ENCODE measurements around the gene APPL1.
A peak's percentile ranks its signal among the peaks of the same experiment; 100 is the strongest.

Gene APPL1, protein sequence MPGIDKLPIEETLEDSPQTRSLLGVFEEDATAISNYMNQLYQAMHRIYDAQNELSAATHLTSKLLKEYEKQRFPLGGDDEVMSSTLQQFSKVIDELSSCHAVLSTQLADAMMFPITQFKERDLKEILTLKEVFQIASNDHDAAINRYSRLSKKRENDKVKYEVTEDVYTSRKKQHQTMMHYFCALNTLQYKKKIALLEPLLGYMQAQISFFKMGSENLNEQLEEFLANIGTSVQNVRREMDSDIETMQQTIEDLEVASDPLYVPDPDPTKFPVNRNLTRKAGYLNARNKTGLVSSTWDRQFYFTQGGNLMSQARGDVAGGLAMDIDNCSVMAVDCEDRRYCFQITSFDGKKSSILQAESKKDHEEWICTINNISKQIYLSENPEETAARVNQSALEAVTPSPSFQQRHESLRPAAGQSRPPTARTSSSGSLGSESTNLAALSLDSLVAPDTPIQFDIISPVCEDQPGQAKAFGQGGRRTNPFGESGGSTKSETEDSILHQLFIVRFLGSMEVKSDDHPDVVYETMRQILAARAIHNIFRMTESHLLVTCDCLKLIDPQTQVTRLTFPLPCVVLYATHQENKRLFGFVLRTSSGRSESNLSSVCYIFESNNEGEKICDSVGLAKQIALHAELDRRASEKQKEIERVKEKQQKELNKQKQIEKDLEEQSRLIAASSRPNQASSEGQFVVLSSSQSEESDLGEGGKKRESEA

DNA sequence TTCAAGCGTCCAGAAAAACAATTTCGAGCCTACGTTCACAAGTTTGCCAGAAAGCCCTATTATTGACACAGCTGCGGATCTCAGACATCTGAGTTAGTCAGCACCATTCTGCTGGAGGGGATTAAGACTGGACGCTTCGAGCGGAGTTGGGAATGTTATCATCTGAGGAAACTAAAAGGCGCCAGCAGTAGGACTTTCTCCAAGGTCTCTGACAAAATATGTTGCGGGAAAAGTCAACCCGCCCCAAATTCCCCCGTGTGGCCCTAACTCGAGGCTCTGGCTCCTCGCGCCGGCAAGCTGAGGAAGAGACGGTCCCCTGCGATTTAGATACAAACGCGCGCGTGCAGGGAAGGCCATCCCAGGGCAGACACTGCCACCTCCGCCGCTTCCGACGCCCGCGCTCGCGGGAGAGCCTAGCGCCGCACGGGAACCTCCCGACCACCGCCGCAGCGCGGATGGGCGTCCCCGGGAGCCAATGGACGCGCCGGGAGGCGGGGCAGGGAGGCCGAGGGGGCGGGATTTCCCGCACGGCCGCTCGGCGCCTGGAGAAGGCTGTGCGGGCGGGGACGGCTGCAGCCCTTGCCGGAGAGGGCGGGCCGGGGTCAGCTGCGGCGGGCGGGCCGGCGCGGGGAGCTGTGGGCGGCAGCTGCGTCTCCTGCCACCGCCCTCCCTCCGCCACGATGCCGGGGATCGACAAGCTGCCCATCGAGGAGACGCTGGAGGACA, at the start of gene APPL1:
Gene APPL1 (plus strand): TSS at position 526 of the 726 bp plus-strand sequence. CDS start 155 bp downstream, at position 681.
- DNase-seq: peak; percentile 88

DNA sequence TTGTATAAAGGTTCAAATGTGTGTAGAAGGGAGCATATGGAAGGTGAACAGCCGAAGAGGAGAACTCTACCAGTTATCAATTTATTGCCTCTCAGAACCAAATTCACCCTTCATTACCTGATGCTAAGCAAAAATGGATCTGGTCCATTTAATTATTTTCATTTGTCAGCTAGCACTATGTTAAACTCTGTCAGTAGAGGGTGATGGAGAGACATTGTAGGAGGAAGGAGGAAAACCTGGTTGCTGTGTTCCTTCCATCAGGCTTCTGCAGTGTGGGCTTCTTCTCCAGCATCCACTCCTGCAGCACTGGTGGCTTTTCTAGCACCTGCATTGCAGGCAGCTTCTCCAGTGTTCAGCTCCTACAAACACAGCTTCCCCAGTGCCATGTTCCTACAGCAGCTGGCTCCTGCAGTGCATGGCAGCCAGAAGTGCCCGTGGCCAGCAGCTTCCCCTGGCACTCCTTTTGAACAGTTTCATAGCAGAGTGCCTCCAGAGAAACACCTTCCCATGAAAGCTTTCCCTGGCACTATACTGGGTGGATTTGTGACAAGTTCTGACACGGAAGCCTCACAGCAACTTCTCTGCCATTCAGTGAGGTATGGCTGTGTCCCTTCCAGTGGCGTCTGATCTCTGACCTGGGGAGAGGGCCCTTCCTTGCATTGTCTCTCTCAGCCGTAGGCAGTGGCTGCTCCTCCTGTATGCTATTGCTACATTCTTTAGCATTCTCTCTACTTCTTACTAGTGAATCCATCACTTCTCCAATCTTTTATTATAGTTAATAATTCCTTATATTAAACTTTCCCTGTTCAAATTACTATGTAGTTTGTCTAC, 47.7 kb upstream of the APPL1 start:
- no peak for DNase-seq

DNA sequence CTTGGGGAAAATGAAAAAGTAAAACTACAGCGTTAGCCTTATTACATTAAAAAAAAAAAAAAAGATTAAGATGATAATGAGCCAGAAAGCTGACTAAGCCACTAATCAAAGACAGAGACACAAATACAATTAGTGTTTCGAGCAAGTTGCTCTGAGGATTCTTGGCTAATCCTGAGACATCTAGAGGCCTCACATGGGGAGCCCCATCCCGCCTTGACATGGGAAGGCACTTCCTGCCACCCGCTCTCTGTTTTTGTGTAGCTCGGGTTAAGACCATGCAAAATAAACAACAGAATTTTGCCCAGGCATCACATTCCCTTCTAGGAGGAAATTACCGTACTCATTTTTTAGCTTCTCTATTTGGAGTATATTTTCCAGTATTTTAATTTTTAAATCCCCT, 43.0 kb upstream of the APPL1 start:
- peak; percentile 63 for DNase-seq

DNA sequence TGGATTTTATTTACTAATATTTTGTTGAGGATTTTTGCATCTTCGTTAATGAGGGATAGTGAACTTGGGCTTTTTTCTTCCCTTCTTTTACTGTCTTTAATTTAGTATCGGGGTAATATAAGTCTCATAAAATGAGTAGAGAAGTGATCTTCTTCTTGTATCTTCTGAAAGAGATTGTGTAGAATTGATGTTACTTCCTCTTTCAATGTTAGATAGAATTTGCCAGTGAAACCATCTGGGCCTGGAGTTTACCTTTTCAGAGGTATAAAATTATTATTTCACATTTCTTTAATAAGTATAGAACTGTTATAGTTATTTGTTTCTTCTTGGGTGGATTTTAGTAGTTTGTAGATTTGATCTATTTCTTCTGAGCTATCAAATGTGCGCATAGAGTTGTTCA, 35.5 kb upstream of the APPL1 start:
- DNase-seq: no peak

DNA sequence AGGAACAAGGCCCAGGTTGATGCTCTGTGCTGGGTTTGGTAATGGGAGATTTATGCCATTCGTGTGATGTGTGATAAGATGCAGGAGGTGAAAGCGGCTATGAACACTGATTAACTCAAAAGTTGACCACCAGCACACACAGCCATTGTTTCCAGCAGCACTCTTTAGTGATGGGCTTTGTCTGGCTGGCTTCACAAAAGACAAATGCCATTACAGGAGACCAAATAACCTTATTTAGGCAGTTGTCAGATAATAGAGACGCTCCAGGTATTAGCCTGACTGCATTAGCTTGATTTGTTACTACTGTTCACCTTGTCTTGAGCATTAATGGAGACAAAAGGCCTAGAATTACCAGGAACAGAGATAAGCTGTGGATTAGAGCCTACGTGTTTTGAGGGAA, 32.9 kb upstream of the APPL1 start:
- DNase-seq: no peak

DNA sequence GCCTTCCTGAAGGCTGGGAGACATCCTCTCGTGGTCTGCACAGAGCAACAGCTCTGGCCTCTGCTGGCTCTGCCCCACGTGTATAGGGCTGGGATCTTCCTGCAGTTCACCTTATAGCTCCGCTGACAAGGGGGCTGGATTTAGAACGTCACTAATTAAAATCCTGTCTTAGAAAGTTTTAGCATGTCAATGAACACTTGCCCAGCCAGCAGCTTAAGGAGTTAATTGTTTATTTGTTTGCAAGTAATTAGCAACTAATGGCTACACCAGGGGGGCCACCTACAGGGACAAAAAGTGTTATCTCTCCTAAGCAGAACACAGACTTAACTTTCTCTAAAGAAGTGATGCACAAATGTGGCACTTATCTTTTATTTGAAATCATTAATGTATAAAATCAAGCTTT, 27.6 kb upstream of the APPL1 start, which contains the start of gene HESX1:
Gene HESX1 (minus strand): TSS at position 84 of the 403 bp plus-strand sequence. CDS start 60 bp downstream, at position 24.
- no peak for DNase-seq

DNA sequence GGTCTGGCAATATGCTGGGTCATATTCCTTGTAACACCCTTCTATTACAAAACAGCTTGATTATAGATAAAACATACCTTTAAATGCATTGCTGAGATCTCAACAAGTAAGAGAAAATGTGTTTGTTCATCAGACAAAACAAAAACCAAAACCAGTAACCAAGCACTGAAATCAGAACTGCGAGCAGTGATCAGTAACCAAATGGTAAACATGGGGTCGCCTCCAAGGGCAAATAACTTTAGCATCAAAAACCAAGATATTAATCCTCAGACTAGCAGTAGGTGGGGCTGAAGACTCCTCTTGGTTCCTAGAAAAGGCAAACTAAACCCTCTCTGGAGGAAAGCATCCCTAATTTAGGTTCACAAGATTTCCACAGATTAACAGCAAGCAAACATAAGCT, 21.1 kb upstream of the APPL1 start:
- DNase-seq: no peak

DNA sequence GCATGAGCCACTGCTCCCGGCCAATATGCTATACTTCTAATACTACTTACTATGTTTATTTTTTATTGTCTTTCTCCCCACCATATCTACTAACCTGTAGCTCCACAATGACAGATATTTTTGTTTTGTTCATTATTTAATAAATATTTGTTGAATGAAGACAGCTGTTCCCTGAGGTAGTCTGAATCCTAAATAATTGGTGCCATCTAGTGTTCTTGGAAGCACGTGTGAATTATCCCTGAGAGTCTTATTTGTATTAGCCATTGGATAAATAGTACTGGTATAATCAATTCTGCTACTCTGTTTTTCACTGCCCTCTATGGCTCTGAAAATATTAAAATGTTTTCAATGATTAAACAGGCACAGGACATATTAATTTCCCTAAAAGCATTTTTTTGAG, 5.6 kb upstream of the APPL1 start:
- peak; percentile 32 for DNase-seq

DNA sequence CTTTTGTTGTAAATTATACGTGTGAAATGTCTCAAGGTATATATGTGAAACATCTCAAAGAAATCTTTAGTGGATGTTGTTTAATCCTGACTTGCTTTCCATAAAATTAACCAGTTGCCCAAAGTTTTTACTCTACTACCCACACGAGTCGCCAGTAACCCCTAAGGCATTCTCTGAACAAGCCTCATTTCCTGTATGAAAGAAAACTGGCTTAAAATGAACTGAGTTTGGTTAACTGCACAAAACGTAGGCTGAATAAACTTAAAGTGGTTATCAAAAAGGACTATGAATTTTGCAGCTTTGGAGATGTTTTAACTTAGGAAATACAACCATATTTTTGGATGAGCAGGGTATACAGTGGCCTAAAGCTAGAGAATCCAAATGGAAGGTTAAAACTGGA, 2.7 kb upstream of the APPL1 start:
- DNase-seq: peak; percentile 5

DNA sequence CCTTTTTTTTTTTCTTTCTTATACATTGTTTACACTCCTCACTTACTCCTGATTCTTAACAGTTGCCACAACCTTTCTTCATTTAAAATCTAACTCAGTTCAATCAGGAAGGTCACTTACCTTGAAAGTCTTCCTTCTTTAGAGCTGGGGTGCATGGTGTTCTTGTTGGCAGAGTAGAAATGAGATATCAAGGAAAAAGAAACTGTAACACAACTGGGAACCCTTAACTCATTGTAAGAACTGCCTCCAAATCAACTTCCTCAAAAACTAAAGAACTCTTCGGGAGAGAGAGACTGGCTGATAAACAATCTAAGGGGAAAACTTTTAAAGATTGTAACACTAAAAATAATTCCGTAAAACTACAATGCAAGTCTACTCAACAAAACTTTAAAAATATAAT, 1.4 kb upstream of the APPL1 start:
- DNase-seq: no peak

DNA sequence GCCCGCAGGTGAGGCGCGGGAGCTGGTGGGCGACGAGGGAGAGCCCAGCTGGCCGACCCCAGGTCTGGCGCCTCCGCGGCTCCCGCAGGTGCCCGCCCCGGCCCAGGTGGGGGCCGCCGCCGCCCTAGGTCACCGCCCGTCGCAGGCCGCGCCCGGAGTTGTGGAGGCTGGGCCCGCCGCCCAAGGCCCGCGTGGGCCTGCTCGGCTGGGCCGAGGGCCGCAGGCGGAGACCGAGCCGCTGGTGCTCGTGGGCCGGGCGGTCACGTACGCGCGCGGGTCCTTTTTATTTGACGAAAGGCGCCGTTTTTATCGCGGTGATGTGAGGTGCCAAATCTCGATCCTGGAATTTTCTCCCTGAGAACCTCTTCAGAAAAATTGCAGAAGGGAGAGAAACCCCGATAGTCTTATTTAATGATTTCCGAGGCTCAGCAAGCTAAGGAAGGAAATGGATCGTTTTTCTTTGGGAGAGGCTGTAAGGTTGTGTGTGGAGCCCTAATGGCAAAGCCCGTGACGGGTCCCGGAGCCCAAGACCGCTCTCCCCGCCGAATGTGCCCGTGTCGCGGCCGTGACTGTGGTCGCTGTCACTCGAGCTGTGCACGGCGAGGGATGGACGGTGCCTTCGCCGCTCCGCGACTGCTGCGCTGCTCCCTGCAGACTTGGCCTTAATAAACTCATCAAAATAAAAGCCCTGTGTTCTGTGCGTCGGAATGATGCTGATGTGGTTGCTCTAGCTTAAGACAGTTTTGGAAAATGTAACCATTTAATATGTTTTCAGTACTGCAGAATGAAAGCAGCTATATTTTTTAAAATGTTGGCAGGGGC, 612 bp downstream of the APPL1 start:
- DNase-seq: peak; percentile 32

DNA sequence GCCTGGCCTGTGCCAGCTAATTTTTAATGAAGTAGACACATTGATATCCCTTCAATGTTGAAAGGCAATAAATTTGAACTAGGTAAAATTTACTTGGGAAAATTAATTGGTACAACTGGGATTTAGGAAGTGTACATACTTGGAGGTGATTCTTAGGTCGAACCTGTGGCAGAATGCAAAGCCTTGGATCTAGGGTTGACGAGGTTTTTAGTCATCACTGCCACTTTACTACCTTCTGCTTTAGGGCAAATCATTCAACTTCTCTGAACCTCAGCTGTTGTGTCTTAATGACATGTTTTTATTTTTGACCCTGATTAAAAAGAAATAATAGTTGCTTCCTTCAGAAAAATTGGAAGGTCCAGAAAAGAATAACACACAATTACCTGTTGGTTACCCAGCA, 2.5 kb downstream of the APPL1 start:
- DNase-seq: no peak

DNA sequence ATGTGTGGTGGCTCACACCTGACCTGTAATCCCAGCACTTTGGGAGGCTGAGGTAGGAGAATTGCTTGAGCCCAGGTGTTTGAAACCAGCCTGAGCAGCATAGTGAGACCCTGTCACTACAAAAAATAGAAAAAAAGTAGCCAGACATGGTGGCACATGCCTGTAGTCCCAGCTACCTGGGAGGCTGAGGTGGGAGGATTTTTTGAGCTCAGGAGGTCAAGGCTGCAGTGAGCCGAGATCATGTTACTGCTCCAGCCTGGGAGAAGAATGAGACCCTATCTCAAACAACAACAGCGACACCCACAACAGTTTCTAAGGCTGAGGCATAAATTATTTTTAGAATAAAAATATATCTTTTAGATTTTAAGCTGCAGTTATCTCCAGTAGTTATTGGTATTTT, 6.3 kb downstream of the APPL1 start:
- no peak for DNase-seq

DNA sequence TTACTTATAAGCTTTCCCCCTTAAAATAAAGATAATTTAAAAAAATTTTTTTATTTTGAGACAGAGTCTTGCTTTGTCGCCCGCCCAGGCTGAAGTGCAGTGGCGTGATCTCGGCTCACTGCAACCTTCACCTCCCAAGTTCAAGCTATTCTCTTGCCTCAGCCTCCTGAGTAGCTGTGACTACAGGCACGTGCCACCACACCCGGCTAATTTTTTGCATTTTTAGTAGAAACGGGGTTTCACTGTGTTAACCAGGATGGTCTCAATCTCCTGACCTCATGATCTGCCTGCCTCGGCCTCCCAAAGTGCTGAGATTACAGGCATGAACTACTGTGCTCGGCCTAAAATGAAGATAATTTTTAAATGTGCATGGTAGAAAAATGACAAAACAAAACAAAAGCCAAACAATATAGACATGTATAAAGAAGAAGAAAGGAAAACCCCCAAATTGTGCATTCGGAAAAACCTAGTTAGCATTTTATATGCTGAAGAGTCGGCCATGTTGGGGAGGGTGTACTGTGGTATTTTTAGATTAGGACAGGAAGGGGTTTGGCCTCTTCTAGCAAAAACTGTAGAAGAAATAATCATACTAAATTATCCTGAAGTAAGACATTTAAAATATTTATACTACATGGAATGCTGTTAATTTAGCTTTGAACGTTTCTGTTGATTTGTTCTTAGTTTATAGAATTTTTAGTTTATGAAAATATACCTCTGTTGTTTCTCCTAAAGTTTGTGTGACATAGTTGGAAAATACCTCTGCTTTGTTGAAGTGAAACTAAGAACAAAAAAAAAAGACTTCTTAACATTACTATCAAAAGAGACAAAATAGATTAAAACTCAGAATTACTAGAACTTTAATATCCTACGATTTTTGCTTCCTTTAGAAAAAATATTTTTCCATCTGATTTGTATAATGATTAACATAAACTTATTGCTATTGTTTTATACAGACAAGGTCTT, 7.4 kb downstream of the APPL1 start:
- DNase-seq: no peak

DNA sequence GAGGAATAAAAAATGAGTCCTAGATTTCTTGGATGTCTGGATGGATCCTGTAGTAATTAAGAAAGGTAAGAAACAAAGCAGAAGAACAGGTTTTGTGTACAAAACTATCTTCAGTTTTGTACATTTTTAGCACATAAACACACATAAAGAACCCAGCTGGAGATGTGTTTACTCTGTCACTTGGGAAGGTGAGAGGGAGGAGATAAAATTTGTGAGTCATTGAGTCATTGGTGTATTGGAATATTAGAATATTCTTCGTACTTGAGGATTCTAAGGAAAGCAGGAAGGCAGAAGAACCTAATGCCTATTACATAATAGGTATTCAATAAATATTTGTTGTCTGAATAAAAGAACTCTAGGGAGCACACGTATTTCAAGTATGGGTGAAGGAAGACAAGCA, 17.4 kb downstream of the APPL1 start:
- no peak for DNase-seq

DNA sequence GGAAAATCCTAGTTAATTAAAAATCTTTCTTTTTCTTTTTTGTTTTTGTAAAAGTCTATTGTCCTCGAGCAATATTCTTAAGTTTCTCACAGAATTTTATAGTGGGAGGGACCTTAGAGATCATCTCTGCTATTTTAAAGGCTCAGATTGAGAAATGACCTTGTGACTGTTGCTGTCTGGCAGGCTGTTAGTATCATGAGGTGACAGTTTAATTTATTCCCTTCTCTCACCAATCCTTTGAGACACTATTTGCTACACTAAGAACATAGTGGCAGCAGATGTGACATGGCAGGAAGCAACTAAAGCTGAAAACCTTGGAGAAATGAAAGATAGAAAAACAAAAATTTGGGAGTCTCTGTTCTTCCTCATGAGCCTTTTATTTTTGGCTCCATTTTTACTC, 24.9 kb downstream of the APPL1 start:
- no peak for DNase-seq

DNA sequence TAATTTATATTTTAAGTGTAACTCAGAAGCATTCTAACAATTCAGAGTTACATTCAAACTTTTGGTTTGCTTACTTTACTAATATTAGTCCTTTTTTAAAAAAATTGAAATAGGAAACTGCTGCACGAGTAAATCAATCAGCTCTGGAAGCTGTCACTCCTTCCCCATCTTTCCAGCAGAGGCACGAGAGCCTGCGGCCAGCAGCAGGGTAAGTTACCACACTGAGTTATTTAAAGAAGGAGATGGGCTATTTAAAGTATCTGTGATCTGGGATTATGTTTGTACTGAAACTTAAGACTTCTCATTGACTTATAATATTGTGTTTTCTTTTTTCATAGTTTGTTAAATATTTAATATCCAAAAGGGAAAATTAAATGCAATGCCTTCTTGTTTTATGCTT, 29.3 kb downstream of the APPL1 start:
- DNase-seq: no peak

DNA sequence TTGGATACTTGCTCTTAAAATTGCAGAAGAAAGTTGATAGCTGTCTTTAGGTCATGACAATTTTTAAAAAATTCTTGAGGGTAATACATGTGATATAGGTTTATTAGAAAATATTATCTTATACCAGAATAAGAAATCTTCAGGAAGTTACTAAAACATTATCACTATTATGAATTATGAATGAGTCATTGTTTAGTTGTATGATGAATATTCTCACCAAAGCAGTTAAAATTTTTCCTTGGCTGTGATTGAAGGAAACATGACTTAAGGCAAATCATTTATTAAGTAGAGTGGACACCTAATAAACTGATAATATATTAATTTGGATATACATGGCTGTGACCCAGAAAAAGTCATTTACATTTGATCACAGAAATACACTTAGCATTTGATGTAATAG, 30.1 kb downstream of the APPL1 start:
- no peak for DNase-seq

DNA sequence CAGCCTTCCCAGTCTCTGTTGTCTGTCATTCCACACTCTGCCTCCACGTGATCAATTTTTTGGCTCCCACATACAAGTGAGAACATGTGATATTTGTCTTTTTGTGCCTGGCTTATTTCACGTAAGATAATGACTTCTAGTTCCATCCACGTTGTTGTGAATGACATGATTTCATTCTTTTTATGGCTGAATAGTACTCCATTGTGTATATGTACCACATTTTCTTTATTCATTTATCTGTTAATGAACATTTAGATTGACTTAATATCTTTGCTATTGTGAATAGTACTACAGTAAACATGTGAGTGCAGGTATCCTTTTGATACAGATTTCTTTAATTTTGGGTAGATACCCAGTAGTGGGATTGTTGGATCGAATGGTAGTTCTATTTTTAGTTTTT, 33.6 kb downstream of the APPL1 start:
- DNase-seq: no peak

DNA sequence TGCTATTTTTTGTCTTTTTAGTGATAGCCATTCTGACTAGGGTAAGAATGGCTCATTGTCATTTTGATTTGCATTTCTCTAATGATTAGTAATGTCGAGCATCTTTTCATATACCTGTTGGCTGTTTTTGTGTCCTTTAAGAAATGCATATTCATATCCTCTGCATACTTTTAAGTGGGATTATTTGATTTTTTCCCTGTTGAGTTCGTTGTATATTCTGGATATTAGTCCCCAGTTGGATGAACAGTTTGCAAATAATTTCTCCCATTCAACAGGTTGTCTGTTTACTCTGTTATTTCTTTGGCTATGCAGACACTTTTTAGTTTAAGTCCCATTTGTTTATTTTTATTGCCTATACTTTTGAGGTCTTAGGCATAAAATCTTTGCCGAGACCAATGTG, 34.4 kb downstream of the APPL1 start:
- no peak for DNase-seq

DNA sequence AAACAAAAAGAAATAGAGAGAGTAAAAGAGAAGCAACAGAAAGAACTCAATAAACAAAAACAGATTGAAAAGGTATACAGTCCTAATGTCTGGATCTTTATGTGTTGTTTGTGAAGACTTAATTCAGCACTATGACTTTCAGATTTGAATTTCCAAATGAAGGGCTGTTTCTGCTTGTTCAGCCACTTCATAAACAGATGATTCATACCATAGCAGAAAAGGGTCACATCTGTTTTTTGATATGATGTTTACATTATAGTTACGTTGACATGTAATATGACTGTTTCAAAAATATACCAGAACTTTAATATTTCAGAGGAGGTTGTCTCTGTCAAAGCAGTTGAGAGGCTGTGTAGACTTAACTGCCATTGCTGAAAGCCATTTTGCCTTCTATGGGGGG, 40.9 kb downstream of the APPL1 start:
- no peak for DNase-seq
